ENCODE measurements around the gene LRRC51.

DNA sequence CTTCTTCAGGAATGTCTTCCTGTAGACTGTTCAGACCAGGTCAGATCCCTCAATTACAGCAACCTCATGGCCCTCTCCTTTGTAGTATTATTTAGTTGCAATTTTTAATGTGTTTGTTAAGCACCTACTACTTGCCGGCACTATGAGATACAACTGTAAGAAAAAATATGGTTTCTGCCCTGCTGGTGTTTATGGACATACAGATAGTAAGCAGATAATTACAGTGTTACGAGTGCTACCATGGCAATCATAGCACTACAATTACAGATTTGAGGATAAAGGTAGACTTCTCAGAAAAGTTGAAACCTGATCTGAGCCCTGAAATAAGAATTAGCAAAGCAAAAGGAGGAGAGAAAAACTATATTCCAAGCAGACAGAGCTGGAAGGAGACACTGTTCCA is 2.8 kb downstream of the LRRC51 start:
- TF ChIP-seq POLR2A (IDR thresholded peaks at IDR 0.05): no peak
- TF ChIP-seq, protein P1, sequence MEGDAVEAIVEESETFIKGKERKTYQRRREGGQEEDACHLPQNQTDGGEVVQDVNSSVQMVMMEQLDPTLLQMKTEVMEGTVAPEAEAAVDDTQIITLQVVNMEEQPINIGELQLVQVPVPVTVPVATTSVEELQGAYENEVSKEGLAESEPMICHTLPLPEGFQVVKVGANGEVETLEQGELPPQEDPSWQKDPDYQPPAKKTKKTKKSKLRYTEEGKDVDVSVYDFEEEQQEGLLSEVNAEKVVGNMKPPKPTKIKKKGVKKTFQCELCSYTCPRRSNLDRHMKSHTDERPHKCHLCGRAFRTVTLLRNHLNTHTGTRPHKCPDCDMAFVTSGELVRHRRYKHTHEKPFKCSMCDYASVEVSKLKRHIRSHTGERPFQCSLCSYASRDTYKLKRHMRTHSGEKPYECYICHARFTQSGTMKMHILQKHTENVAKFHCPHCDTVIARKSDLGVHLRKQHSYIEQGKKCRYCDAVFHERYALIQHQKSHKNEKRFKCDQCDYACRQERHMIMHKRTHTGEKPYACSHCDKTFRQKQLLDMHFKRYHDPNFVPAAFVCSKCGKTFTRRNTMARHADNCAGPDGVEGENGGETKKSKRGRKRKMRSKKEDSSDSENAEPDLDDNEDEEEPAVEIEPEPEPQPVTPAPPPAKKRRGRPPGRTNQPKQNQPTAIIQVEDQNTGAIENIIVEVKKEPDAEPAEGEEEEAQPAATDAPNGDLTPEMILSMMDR (IDR thresholded peaks at IDR 0.05): no peak

All from sigmoid colon (tissue), 3 donors.